GM12892 (cell line): Measurements from ENCODE around the gene NRTN.
"Not testable (repeated sequence)": the region's sequence is repeated elsewhere in the genome, so short reads cannot be mapped to it uniquely, and the experiment has no call there.

ENCODE experiments used
- DNase-seq: peaks from one replicate; pipeline ENCODE4 v3.0.0; 2011; ENCODE audit not compliant: insufficient read length
- FAIRE-seq: peaks from 2 replicates; lab custom pipeline; 2011; peaks lifted over from hg19 to GRCh38; lab: Jason Lieb, UNC
- POLR2A ChIP-seq: IDR thresholded peaks from 2 replicates; pipeline ENCODE4 v1.6.1; 2011; ENCODE audit warnings: low read depth, low read length, control low read depth
- POLR2AphosphoS5 ChIP-seq: IDR thresholded peaks from 2 replicates; pipeline ENCODE4 v1.6.1; 2011; ENCODE audit warnings: low read depth, low read length, control low read depth
- TAF1 ChIP-seq: IDR thresholded peaks from 2 replicates; pipeline ENCODE4 v1.6.1; 2011; ENCODE audit warnings: low read depth, mild to moderate bottlenecking, control low read depth, low read length, borderline replicate concordance

NRTN gene

DNA sequence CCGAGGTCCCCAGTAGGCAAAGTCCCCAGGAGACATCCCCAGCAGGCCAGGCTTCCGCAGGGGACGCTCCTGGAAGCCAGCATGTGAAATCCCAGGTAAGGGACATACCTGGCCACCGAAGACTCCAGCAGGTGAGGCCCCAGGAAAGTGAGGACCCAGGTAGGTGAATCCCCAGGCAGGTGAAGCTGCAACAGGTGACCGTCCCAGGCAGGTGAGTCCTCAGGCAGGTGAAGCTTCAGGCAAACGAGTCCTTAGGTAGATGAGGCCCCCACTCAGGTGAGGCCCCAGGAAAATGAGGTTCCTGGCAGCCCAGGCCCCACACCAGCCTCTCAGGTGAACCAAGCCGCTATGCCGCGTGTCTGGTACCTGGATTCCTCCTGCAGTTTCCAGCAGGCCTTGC is 26.3 kb downstream of the NRTN start:
- TF ChIP-seq POLR2AphosphoS5: no peak
- TF ChIP-seq POLR2A: no peak
- no peak for TF ChIP-seq TAF1
- FAIRE-seq (no peak), DNase-seq (no peak)

- DNase-seq (no peak), FAIRE-seq (no peak)
- TF ChIP-seq TAF1: no peak
- no peak for TF ChIP-seq POLR2A
- no peak for TF ChIP-seq POLR2AphosphoS5
Measured at GRCh38 chr19:5832061-5832460, 27.2 kb downstream of the NRTN start.

DNA sequence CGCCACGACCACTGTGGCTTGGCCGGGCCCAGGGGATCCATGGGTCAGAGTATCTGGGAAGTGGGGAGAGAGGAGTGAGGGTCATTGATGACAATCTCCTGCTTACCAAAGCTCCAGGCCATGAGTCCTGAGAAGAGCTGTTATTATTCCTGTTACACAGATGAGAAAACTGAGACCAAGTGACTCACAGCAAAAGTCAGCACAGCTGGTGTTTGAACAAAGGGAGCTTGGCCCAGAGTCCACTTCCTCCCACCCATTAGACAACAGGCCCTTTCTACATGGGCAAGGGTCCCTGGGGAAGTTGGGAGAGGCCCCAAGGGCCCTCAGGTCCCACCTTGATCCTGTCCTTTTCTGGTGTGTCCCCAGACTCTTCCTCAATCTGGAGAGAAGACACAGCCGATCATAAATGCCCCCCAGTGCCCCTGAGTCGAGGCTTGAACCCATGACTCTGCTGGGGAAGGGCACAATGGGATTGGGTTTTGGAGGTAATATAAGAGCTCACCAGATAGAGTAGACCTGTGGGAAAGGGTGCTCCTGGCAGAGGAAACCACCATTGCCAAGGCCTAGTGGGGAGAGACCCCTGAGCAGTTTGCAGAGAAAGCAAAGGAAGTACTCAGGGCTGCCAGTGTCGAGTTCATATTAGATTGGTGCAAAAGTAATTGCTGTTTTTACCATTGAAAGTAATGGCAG is 27.8 kb downstream of the NRTN start:
- TF ChIP-seq POLR2AphosphoS5 (no peak), TAF1 (no peak), POLR2A (no peak)
- FAIRE-seq: no peak

DNA sequence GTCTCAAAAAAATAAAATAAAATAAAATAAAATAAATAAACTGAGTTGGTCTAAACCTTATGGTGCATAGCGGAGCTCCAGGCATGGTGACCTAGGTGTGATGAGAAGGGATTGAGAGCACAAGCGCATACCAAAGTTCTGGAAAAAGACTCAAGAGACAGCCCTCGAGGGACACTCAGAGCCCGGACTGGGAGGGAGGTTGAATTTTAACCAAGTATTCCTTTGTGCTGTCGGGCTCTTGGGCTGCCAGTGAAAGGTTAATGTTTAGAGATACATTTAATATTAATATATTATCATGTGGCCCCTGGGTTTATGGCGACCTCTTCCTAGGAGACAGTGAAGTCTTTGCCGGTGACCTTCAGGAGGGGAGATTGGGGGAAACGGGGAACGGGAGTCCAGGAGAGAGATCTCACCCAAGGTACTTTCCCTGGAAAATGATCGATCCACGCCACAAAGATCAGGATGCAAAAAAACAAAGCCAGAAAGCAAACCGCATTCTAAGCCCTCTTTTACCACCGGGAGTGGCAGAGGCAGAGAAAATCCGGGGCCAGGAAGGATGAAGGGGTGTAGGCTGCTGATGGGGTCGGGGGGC is 33.0 kb downstream of the NRTN start:
- DNase-seq (no peak), FAIRE-seq (no peak)
- TF ChIP-seq POLR2A (no peak), TAF1 (no peak), POLR2AphosphoS5 (no peak)

More for the DNA sequence above, 27.8 kb downstream of the NRTN start:
- no peak for DNase-seq

- DNase-seq: no peak
- TF ChIP-seq TAF1 (no peak), POLR2AphosphoS5 (no peak), POLR2A (no peak)
- FAIRE-seq: no peak
Measured at GRCh38 chr19:5838353-5839064, 33.6 kb downstream of the NRTN start.

DNA sequence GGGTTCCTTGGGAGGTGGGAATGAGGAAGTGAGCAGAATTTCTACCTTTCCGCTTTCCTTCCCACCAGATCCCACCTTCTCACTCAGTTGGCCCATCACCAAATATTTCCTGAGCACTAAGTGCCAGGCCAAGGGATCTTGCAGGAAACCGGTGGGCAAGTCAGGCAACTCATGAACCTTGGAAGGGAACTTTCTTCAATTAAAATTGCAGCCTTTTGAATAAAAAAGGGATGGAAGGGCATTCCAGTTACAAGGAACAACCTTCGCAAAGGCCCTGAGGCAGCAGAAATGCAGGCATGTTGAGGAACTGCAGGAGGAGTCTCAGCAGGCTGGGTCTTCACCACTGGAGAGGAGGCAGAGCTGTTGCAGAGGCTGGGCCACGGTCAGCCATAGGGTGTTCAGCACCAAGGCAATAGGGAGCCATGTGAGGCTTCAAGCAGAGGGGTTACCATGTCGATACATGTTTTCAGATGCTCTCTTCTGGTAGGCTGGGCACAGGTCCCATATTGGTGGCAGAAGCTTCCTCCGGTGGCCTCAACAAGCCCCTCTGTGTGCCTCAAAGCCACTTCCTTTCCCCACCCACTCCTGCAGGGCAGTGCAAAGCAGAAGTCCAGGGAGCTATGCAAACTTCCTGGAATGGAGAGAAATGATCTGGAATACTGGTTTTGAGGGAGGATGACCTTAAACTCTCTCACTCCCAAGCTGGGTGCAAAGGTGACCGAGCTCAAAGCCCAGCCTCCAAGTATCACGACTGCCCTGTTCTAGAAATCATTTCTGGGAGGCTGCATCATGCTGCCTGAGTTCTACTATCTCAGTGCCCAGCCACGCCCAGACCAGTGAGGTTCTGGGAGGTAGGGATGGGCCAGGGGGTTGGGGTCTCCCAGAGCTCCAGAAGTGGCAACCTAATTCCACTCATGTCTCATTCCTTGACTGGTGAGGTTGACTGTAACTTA is 34.5 kb downstream of the NRTN start, which contains the start of gene FUT6:
TSS of gene FUT6 (minus strand) at position 638 of the 953 bp plus-strand sequence. CDS start 7,135 bp downstream, outside the sequence.
- DNase-seq (no peak), FAIRE-seq (no peak)
- TF ChIP-seq POLR2A: no peak
- TF ChIP-seq TAF1: no peak
- TF ChIP-seq POLR2AphosphoS5: no peak

- not testable (repeated sequence) for DNase-seq, FAIRE-seq
Measured at GRCh38 chr19:5841735-5842111, 36.9 kb downstream of the NRTN start.

DNA sequence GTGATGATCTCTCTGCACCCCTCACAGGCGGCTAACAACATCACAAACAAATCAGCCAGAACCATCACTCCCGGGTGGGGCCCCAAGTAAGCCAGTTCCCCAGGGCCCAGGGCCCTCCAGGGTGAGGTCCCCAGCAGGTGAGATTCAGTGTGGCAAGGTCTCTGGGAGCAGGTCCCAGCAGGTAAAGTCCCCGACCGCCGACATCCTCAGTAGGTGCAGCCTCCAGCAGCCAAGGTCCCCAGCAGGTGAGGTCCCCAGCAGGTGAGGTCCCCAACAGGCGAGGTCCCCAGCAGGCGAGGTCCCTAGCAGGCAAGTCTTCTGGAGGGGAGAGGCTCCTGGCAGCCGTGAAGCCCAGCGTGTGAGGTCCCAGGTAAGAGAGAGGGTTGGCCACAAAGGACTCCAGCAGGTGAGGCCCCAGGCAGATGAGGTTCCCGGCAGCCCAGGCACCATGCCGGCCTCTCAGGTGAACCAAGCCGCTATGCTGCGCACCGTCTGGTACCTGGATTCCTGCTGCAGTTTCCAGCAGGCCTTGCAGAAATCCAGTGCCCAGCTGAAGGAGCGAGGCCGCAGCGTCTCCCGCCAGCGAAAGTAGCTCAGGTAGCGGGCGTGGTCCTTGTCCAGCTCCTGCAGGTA is 38.5 kb downstream of the NRTN start:
- DNase-seq: no peak
- no peak for TF ChIP-seq POLR2A
- no peak for TF ChIP-seq TAF1
- TF ChIP-seq POLR2AphosphoS5: no peak
- no peak for FAIRE-seq

DNA sequence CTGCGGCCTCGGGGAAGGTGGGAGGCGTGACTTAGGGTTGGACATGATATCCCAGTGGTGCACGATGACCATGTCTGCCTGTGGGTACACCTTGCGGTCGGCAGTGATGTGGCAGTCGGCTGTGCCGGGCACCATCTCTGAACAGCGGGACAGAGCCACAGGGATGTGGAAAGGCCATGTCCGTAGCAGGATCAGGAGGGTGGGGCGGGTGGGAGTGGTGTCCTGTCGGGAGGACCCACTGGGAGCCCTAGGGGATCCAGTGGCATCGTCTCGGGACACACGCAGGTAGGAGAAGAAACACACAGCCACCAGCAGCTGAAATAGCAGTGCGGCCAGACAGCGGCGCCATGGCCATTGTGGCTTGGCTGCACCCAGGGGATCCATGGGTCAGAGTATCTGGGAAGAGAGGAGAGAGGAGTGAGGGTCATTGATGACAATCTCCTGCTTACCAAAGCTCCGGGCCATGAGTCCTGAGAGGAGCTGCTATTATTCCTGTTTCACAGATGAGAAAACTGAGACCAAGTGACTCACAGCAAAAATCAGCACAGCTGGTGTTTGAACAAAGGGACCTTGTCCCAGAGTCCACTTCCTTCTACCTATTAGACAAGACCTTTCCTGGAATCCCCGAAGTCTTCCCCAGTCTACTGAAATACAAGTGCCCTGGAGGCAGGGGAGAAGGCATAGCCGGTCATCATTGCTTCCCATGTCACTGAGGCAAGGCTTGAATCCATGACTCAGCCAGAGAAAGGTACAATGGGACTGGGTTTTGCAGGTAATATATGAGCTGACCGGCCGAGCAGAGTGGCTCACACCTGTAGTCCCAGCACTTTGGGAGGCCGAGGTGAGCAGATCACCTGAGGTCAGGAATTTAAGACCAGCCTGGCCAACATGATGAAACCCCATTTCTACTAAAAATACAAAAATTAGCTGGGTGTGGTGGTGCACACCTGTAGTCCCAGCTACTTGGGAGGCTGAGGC is 39.9 kb downstream of the NRTN start:
- FAIRE-seq: no peak
- TF ChIP-seq POLR2AphosphoS5 (no peak), POLR2A (no peak), TAF1 (no peak)
- DNase-seq: no peak

DNA sequence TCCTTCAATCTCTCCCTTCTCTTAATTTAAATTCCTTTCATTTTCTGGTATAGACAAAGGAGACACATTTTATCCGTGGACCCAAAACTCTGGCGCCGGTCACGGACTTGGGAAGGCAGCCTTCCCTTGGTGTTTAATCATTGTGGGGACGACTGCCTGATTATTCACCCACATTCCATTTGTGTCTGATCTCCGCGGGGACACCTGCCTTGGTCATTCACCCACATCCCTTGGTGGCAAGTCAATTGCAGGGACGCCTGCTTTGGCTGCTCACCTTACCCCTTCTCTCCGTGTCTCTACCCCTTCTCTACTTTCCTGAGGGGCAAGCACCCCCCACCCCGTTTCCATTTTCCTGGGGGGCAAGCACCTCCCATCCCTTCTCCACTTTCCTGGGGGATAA is 43.0 kb downstream of the NRTN start:
- FAIRE-seq: not testable (repeated sequence)

DNA sequence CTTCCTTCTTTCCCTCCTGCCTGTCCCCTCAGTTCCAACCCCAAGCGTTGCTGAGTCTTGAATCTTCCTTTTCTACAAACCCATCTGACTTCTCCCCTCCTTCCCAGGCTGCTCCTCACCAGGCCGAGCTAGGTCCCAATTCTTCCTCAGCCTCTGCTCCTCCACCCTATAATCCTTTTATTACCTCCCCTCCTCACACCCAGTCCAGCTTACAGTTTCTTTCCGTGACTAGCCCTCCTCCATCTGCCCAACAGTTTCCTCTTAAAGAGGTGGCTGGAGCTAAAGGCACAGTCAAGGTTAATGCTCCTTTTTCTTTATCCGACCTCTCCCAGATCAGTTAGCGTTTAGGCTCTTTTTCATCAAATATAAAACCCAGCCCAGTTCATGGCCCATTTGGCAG is 43.8 kb downstream of the NRTN start:
- FAIRE-seq, DNase-seq: not testable (repeated sequence)

More for the DNA sequence above, 43.0 kb downstream of the NRTN start:
- DNase-seq: not testable (repeated sequence)
